OCI-LY1 (cell line): ENCODE data around the gene GATA6.

ENCODE experiments used
- H2AFZ ChIP-seq: fragments of 200-600 bp; sonication (generic), shearing (Covaris generic); 2 replicates; pipeline ENCODE4 v1.6.0; 2014; ENCODE audit warnings: antibody characterized with exemption, mild to moderate bottlenecking, low read length
- H3F3A ChIP-seq: fragments of 200-600 bp; sonication (generic), shearing (Covaris generic); 2 replicates; pipeline ENCODE4 v1.6.0; 2014; ENCODE audit warnings: mild to moderate bottlenecking, antibody characterized with exemption, low read length, moderate library complexity; ENCODE audit not compliant: insufficient read depth
- H3K27ac ChIP-seq: fragments of 200-600 bp; sonication (generic); 2 replicates; pipeline ENCODE4 v1.5.1; 2014; ENCODE audit warnings: low read length, mixed run types, mild to moderate bottlenecking, low read depth; ENCODE audit not compliant: poor library complexity, severe bottlenecking
- H3K27me3 ChIP-seq: fragments of 200-600 bp; sonication (generic); 2 replicates; pipeline ENCODE4 v1.6.0; 2014; ENCODE audit warnings: antibody characterized with exemption, mild to moderate bottlenecking, low read length, moderate library complexity; ENCODE audit not compliant: insufficient read depth
- H3K36me3 ChIP-seq: fragments of 200-600 bp; sonication (generic); 2 replicates; pipeline ENCODE4 v1.6.1; 2014; ENCODE audit warnings: mild to moderate bottlenecking, antibody characterized with exemption, low read length, moderate library complexity, mixed read lengths; ENCODE audit not compliant: insufficient read depth
- H3K4me1 ChIP-seq: fragments of 200-600 bp; sonication (generic); 2 replicates; pipeline ENCODE4 v1.5.1; 2014; ENCODE audit warnings: mild to moderate bottlenecking, low read length, moderate library complexity; ENCODE audit not compliant: insufficient read depth, severe bottlenecking
- H3K4me2 ChIP-seq: fragments of 200-600 bp; sonication (generic), shearing (Covaris generic); 2 replicates; pipeline ENCODE4 v1.6.1; 2014; ENCODE audit warnings: low read length
- H3K4me3 ChIP-seq: fragments of 200-600 bp; sonication (generic); 2 replicates; pipeline ENCODE4 v1.5.1; 2014; ENCODE audit warnings: low read length, low read depth, mild to moderate bottlenecking, mixed read lengths; ENCODE audit not compliant: poor library complexity, severe bottlenecking
- H3K79me2 ChIP-seq: fragments of 200-600 bp; shearing (Covaris generic); 2 replicates; pipeline ENCODE4 v1.6.1; 2016; ENCODE audit warnings: mixed run types, low read length, mixed read lengths; ENCODE audit not compliant: insufficient read depth
- H3K9ac ChIP-seq: fragments of 200-600 bp; sonication (generic), shearing (Covaris generic); 2 replicates; pipeline ENCODE4 v1.6.1; 2014; ENCODE audit warnings: mild to moderate bottlenecking, low read length, mixed read lengths
- H3K9me2 ChIP-seq: fragments of 200-600 bp; sonication (generic), shearing (Covaris generic); 2 replicates; pipeline ENCODE4 v1.6.1; 2014; ENCODE audit warnings: low read depth, mild to moderate bottlenecking, low read length, mixed read lengths
- H3K9me3 ChIP-seq: fragments of 200-600 bp; shearing (Covaris generic); 2 replicates; pipeline ENCODE4 v1.6.1; 2014; ENCODE audit warnings: low read length, mixed read lengths
- H4K20me1 ChIP-seq: fragments of 200-600 bp; sonication (generic), shearing (Covaris generic); 2 replicates; pipeline ENCODE4 v1.6.0; 2016; ENCODE audit warnings: mild to moderate bottlenecking, low read length; ENCODE audit not compliant: insufficient read depth
- CTCF ChIP-seq: fragments of 200-600 bp; sonication (generic), shearing (Covaris generic); IDR thresholded peaks from 2 replicates; pipeline ENCODE4 v1.5.1; 2017; ENCODE audit warnings: mild to moderate bottlenecking, antibody characterized with exemption, low read length, moderate library complexity, mixed read lengths
- EZH2 ChIP-seq: fragments of 200-600 bp; sonication (generic), shearing (Covaris generic); IDR thresholded peaks from 2 replicates; pipeline ENCODE4 v1.8.0; 2017; ENCODE audit warnings: borderline replicate concordance, mixed run types, mild to moderate bottlenecking, antibody characterized with exemption, low read length, moderate library complexity, mixed read lengths

Gene GATA6

DNA sequence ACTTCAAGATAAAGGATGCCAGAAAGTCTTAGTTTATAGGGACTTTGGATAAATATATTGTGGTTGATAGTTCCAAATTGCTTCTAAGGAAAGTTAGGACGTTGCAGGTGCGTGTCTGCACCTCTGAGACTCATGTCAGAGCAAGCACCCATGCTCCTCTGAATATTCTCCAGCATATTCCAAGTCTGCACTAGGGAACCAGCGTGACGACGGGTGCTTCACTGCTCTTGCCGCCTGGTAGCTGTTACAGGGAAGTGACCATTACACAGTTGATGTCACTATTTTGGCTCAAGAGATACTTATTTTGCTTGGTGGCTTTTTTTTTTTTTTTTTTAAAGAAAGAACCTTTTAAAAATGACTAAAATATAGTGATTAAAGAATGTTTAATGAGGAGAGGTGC is 35.6 kb downstream of the GATA6 start:
- H3K27me3 ChIP-seq, result no peaks in the 10 kb centered on the region
- H3K9ac ChIP-seq, result no peak overlapping the region
- H3K79me2 ChIP-seq, result no peaks in the 10 kb centered on the region
- TF ChIP-seq CTCF (no peak), EZH2 (no peak)
- no peaks in the 10 kb centered on the region for H3K9me3 ChIP-seq
- H3K4me2 ChIP-seq, result no peak overlapping the region
- no peaks in the 10 kb centered on the region for H4K20me1 ChIP-seq
- H3F3A ChIP-seq, result no peaks in the 10 kb centered on the region
- no peaks in the 10 kb centered on the region for H3K36me3 ChIP-seq
- H3K9me2 ChIP-seq, result no peaks in the 10 kb centered on the region
- no peak overlapping the region for H3K27ac ChIP-seq
- H2AFZ ChIP-seq, result no peak overlapping the region
- no peaks in the 10 kb centered on the region for H3K4me1 ChIP-seq
- H3K4me3 ChIP-seq, result no peak overlapping the region

DNA sequence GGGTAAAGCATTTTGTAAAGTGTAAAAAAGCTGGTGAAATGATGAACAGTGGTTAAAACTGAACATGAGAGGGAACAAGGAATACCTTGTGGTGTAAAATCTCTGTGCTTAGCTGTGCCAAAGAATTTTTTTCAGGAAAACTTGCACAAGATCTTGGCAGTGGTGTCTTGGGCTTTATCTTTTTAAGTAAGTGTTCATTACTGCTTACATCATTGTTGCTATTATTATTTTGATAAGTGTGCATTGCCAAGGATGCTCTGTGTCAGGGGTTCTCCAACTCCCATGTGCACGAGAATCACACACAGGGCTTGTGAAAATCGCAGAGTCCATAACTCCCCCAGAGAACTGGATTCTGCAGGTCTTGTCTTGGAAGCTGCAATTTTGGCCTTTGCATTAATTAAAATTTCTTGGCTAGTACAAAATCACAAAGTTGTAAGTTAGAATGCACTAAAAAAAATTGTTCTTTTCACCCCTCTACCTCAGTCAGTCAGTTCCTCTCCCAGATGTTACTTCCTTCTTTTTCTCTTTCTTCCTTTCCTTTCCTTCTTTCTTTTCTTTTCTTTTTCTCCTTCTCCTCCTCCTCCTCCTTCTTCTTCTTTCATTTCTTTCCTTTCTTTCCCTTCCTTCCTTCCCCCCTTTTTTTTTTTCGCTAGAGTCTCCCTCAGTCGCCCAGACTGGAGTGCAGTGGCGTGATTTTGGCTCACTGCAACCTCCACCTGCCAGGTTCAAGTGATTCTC is 37.8 kb downstream of the GATA6 start:
- TF ChIP-seq CTCF (no peak), EZH2 (no peak)
- H3K9me2 ChIP-seq, result no peaks in the 10 kb centered on the region

DNA sequence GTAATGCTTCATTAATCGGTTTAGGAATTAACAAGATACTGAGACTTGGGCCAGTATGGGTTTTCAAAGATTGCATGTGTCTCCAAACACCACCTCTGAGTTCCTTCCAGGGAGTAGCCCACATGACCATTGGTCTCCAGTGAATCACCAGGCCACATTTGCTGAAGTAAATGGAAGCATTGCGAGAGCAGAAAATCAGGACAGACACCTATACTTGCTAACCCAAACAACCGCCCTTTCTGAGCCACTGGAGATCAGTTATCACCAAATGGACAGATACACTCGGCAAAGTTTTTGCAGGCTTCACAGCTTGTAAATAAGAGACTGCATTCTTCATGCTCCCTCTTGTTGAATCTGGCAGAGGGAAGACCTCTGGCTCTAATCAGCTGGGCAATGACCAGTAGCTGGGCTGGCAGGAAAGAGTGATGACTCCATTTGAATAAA is 40.9 kb downstream of the GATA6 start:
- no peak overlapping the region for H3K4me3 ChIP-seq
- no peaks in the 10 kb centered on the region for H3K9me2 ChIP-seq
- H3K27ac ChIP-seq, result no peak overlapping the region
- H3K79me2 ChIP-seq, result no peaks in the 10 kb centered on the region
- TF ChIP-seq CTCF (no peak), EZH2 (no peak)
- no peaks in the 10 kb centered on the region for H3K36me3 ChIP-seq
- H3K4me1 ChIP-seq, result no peaks in the 10 kb centered on the region
- H3K4me2 ChIP-seq, result no peak overlapping the region
- H4K20me1 ChIP-seq, result no peaks in the 10 kb centered on the region
- H3K27me3 ChIP-seq, result no peaks in the 10 kb centered on the region
- H2AFZ ChIP-seq, result no peak overlapping the region
- H3K9me3 ChIP-seq, result no peaks in the 10 kb centered on the region
- H3K9ac ChIP-seq, result no peak overlapping the region
- H3F3A ChIP-seq, result no peaks in the 10 kb centered on the region

More for the DNA sequence above, 37.8 kb downstream of the GATA6 start:
- Histone ChIP-seq H3K4me2 (no peak overlapping the region), H3K27ac (no peak overlapping the region), H3F3A (no peaks in the 10 kb centered on the region), H3K36me3 (no peaks in the 10 kb centered on the region), H3K27me3 (no peaks in the 10 kb centered on the region), H3K4me1 (no peaks in the 10 kb centered on the region), H2AFZ (no peak overlapping the region), H3K9ac (no peak overlapping the region), H3K79me2 (no peaks in the 10 kb centered on the region), H3K4me3 (no peak overlapping the region), H4K20me1 (no peaks in the 10 kb centered on the region), H3K9me3 (no peaks in the 10 kb centered on the region)
